HEK293 (cell line): ENCODE data around the gene RASA3.

Experiments
- CTCF ChIA-PET: fragments of 350-600 bp; formaldehyde crosslinking; extraction: SDS; loops from one replicate; lab custom pipeline; 2021; ENCODE audit warnings: antibody characterized with exemption; lab: Yijun Ruan, JAX
- POLR2A ChIA-PET: fragments of 300-600 bp; formaldehyde crosslinking; extraction: SDS; loops from one replicate; lab custom pipeline; 2020; ENCODE audit warnings: antibody characterized with exemption, inconsistent platforms; lab: Yijun Ruan, JAX
- H3K27ac ChIP-seq: fragments of 200-500 bp; sonication (Bioruptor generic); 2 replicates; pipeline ENCODE4 v1.5.1; 2014; ENCODE audit warnings: low read depth, low read length, control low read depth, inconsistent platforms; ENCODE audit errors: extremely low read depth
- H3K36me3 ChIP-seq, 2 experiments: fragments of 200-500 bp in 1 of 2; sonication (Bioruptor generic) in 1 of 2; 1 replicate in 1 of 2; 2 replicates in 1 of 2; pipeline ENCODE4 v1.5.1; 2014 to 2017; ENCODE audit warnings: inconsistent platforms in 2 of 2, low read length in 2 of 2; ENCODE audit not compliant: control insufficient read depth in 2 of 2, insufficient read depth in 1 of 2
- H3K4me1 ChIP-seq: fragments of 200-500 bp; sonication (Bioruptor generic); 2 replicates; pipeline ENCODE4 v1.5.1; 2014; ENCODE audit warnings: mild to moderate bottlenecking, low read length, inconsistent platforms; ENCODE audit not compliant: control insufficient read depth, insufficient read depth
- H3K4me3 ChIP-seq: 2 replicates; pipeline ENCODE4 v1.5.1; 2011; ENCODE audit warnings: low read depth, mild to moderate bottlenecking, control low read depth, low read length, moderate library complexity
- H3K9me3 ChIP-seq: fragments of 200-500 bp; sonication (Bioruptor generic); 2 replicates; pipeline ENCODE4 v1.5.1; 2014; ENCODE audit warnings: low read depth, low read length, inconsistent platforms; ENCODE audit not compliant: control insufficient read depth, insufficient read depth
- GLI2 ChIP-seq: fragments of 450-650 bp; formaldehyde crosslinking; IDR thresholded peaks from 2 replicates; pipeline ENCODE4; 2017; ENCODE audit warnings: missing biosample characterization, missing genetic modification characterization, low read depth, borderline replicate concordance
- HOXC10 ChIP-seq: sonication (generic); formaldehyde crosslinking; IDR thresholded peaks from 2 replicates; pipeline ENCODE4 v1.8.1; 2023; ENCODE audit warnings: mild to moderate bottlenecking, missing genetic modification reagents
- INSM2 ChIP-seq: fragments of 450-650 bp; formaldehyde crosslinking; IDR thresholded peaks from 2 replicates; pipeline ENCODE4 v1.5.1; 2016; ENCODE audit warnings: missing biosample characterization, missing genetic modification characterization
- KLF9 ChIP-seq: fragments of 450-650 bp; formaldehyde crosslinking; IDR thresholded peaks from 2 replicates; pipeline ENCODE4 v1.5.1; 2016; ENCODE audit warnings: missing biosample characterization, missing genetic modification characterization, low read depth
- MZF1 ChIP-seq: fragments of 450-650 bp; formaldehyde crosslinking; IDR thresholded peaks from 2 replicates; pipeline ENCODE4 v1.5.1; 2017; ENCODE audit warnings: missing biosample characterization, missing genetic modification characterization, borderline replicate concordance
- PRDM4 ChIP-seq: fragments of 450-650 bp; formaldehyde crosslinking; IDR thresholded peaks from 2 replicates; pipeline ENCODE4 v1.5.1; 2017; ENCODE audit warnings: missing biosample characterization, missing genetic modification characterization
- RBAK ChIP-seq: fragments of 450-650 bp; formaldehyde crosslinking; IDR thresholded peaks from 2 replicates; pipeline ENCODE4 v1.5.1; 2016; ENCODE audit warnings: missing biosample characterization, missing genetic modification characterization
- SCRT1 ChIP-seq: fragments of 450-650 bp; formaldehyde crosslinking; IDR thresholded peaks from 2 replicates; pipeline ENCODE4 v1.5.1; 2016; ENCODE audit warnings: missing biosample characterization, missing genetic modification characterization, borderline replicate concordance
- SP2 ChIP-seq: fragments of 450-650 bp; formaldehyde crosslinking; IDR thresholded peaks from 2 replicates; pipeline ENCODE4 v1.5.1; 2016; ENCODE audit warnings: missing biosample characterization, missing genetic modification characterization
- TCF7L2 ChIP-seq: IDR thresholded peaks from 2 replicates; pipeline ENCODE4 v1.6.1; 2011; ENCODE audit warnings: low read depth, mild to moderate bottlenecking, inconsistent platforms, low read length, moderate library complexity, borderline replicate concordance
- ZBTB10 ChIP-seq: fragments of 450-650 bp; formaldehyde crosslinking; IDR thresholded peaks from 2 replicates; pipeline ENCODE4 v1.5.1; 2016; ENCODE audit warnings: missing biosample characterization, missing genetic modification characterization
- ZBTB20 ChIP-seq: fragments of 450-650 bp; formaldehyde crosslinking; IDR thresholded peaks from 2 replicates; pipeline ENCODE4 v1.5.1; 2016; ENCODE audit warnings: missing biosample characterization, missing genetic modification characterization
- ZNF112 ChIP-seq: fragments of 450-650 bp; formaldehyde crosslinking; IDR thresholded peaks from 2 replicates; pipeline ENCODE4 v1.5.0; 2017; ENCODE audit warnings: missing biosample characterization, missing genetic modification characterization
- ZNF114 ChIP-seq: fragments of 450-650 bp; formaldehyde crosslinking; IDR thresholded peaks from 2 replicates; pipeline ENCODE4 v1.5.0; 2017; ENCODE audit warnings: missing biosample characterization, missing genetic modification characterization
- ZNF133 ChIP-seq: fragments of 450-650 bp; formaldehyde crosslinking; IDR thresholded peaks from 2 replicates; pipeline ENCODE4 v1.5.1; 2016; ENCODE audit warnings: missing biosample characterization, missing genetic modification characterization
- ZNF19 ChIP-seq: fragments of 450-650 bp; formaldehyde crosslinking; IDR thresholded peaks from 2 replicates; pipeline ENCODE4; 2016; ENCODE audit warnings: missing biosample characterization, missing genetic modification characterization, low read depth
- ZNF302 ChIP-seq: fragments of 450-650 bp; formaldehyde crosslinking; IDR thresholded peaks from 2 replicates; pipeline ENCODE4 v1.5.1; 2016; ENCODE audit warnings: missing biosample characterization, missing genetic modification characterization, low read depth
- ZNF501 ChIP-seq: fragments of 450-650 bp; formaldehyde crosslinking; IDR thresholded peaks from 2 replicates; pipeline ENCODE4 v1.5.1; 2016; ENCODE audit warnings: missing biosample characterization, missing genetic modification characterization
- ZNF514 ChIP-seq: fragments of 450-650 bp; formaldehyde crosslinking; IDR thresholded peaks from 2 replicates; pipeline ENCODE4 v1.5.1; 2016; ENCODE audit warnings: missing biosample characterization, missing genetic modification characterization
- ZNF530 ChIP-seq: fragments of 450-650 bp; formaldehyde crosslinking; IDR thresholded peaks from 2 replicates; pipeline ENCODE4 v1.5.1; 2016; ENCODE audit warnings: low read depth, missing biosample characterization, missing genetic modification characterization
- ZNF596 ChIP-seq: fragments of 450-650 bp; IDR thresholded peaks from 2 replicates; pipeline ENCODE4 v1.5.0; 2018; ENCODE audit warnings: missing biosample characterization, mild to moderate bottlenecking, missing genetic modification characterization, moderate library complexity
- ZNF621 ChIP-seq: fragments of 450-650 bp; formaldehyde crosslinking; IDR thresholded peaks from 2 replicates; pipeline ENCODE4 v1.5.1; 2017; ENCODE audit warnings: missing biosample characterization, missing genetic modification characterization
- ZNF660 ChIP-seq: fragments of 450-650 bp; IDR thresholded peaks from 2 replicates; pipeline ENCODE4 v1.5.1; 2018; ENCODE audit warnings: missing biosample characterization, mild to moderate bottlenecking, missing genetic modification characterization
- ZNF677 ChIP-seq: fragments of 450-650 bp; IDR thresholded peaks from 2 replicates; pipeline ENCODE4 v1.5.0; 2018; ENCODE audit warnings: missing biosample characterization, mild to moderate bottlenecking, missing genetic modification characterization, moderate library complexity
- ZSCAN16 ChIP-seq: fragments of 450-650 bp; formaldehyde crosslinking; IDR thresholded peaks from 2 replicates; pipeline ENCODE4 v1.5.1; 2016; ENCODE audit warnings: missing biosample characterization, missing genetic modification characterization
- TF ChIP-seq, protein P1 (sequence below): fragments of 450-650 bp; formaldehyde crosslinking; IDR thresholded peaks from 2 replicates; pipeline ENCODE4 v1.5.1; 2016; ENCODE audit warnings: missing biosample characterization, missing genetic modification characterization, low read depth
- TF ChIP-seq, protein P2 (sequence below): fragments of 450-650 bp; formaldehyde crosslinking; IDR thresholded peaks from 2 replicates; pipeline ENCODE4 v1.5.1; 2017; ENCODE audit warnings: missing biosample characterization, missing genetic modification characterization

RASA3 gene

GRCh38 chr13:114077933-114078325 is 54.5 kb downstream of the RASA3 start:
- no peak overlapping the region for H3K27ac ChIP-seq
- H3K9me3 ChIP-seq: no peaks in the 10 kb centered on the region
- TF ChIP-seq ZBTB10 (tag by site-specific recombination) (no peak), ZNF677 (no peak), ZNF514 (tag by site-specific recombination) (no peak), RBAK (no peak), ZNF114 (tag by site-specific recombination) (no peak), MZF1 (no peak), ZNF596 (no peak), ZNF501 (tag by site-specific recombination) (no peak), ZNF112 (tag by site-specific recombination) (no peak), TCF7L2 (no peak), ZNF530 (no peak), INSM2 (tag by site-specific recombination) (no peak), ZSCAN16 (tag by site-specific recombination) (no peak), ZNF621 (no peak), HOXC10 (CRISPR knock-in tag) (no peak), ZNF302 (no peak), KLF9 (tag by site-specific recombination) (no peak), GLI2 (no peak)
- TF ChIP-seq, protein P1, sequence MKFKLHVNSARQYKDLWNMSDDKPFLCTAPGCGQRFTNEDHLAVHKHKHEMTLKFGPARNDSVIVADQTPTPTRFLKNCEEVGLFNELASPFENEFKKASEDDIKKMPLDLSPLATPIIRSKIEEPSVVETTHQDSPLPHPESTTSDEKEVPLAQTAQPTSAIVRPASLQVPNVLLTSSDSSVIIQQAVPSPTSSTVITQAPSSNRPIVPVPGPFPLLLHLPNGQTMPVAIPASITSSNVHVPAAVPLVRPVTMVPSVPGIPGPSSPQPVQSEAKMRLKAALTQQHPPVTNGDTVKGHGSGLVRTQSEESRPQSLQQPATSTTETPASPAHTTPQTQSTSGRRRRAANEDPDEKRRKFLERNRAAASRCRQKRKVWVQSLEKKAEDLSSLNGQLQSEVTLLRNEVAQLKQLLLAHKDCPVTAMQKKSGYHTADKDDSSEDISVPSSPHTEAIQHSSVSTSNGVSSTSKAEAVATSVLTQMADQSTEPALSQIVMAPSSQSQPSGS (tag by site-specific recombination): no peak
- CTCF ChIA-PET: no interaction called here
- POLR2A ChIA-PET: no interaction called here
- H3K4me3 ChIP-seq: no peak overlapping the region
- H3K36me3 ChIP-seq: no peaks in the 10 kb centered on the region
- H3K4me1 ChIP-seq: no peaks in the 10 kb centered on the region

- Histone ChIP-seq H3K36me3 (no peaks in the 10 kb centered on the region), H3K4me1 (no peaks in the 10 kb centered on the region), H3K27ac (no peak overlapping the region), H3K9me3 (no peaks in the 10 kb centered on the region), H3K4me3 (no peak overlapping the region)
- POLR2A ChIA-PET: no interaction called here
- CTCF ChIA-PET: no interaction called here
- TF ChIP-seq MZF1: no peak
- no peak for TF ChIP-seq PRDM4 (tag by site-specific recombination)
- no peak for TF ChIP-seq ZBTB20 (tag by site-specific recombination)
- TF ChIP-seq ZNF660 (tag by site-specific recombination): no peak
- no peak for TF ChIP-seq ZNF133 (tag by site-specific recombination)
- TF ChIP-seq SP2 (tag by site-specific recombination): no peak
- no peak for TF ChIP-seq ZNF19
- no peak for TF ChIP-seq SCRT1 (tag by site-specific recombination)
- TF ChIP-seq, protein P2, sequence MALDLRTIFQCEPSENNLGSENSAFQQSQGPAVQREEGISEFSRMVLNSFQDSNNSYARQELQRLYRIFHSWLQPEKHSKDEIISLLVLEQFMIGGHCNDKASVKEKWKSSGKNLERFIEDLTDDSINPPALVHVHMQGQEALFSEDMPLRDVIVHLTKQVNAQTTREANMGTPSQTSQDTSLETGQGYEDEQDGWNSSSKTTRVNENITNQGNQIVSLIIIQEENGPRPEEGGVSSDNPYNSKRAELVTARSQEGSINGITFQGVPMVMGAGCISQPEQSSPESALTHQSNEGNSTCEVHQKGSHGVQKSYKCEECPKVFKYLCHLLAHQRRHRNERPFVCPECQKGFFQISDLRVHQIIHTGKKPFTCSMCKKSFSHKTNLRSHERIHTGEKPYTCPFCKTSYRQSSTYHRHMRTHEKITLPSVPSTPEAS: no peak
Observed at GRCh38 chr13:114077099-114077932, 55.1 kb downstream of the RASA3 start.
